Progenitor cell of endocrine pancreas (in vitro differentiated cells): ENCODE data around the gene GREM1. TPM values are rescaled to one million over a fixed set of nuclear protein-coding genes. Genes with fewer than 3 reads are reported as not detected.

Experiments used
- DNase-seq: peaks from one replicate; pipeline ENCODE4 v3.0.0; 2021; ENCODE audit warnings: low spot score; ENCODE audit not compliant: unreplicated experiment
- H3K27ac Mint-ChIP-seq: 2 replicates; pipeline ENCODE4 v1.8.0; 2021; ENCODE audit warnings: mild to moderate bottlenecking, moderate library complexity, mixed read lengths
- H3K27me3 Mint-ChIP-seq: 2 replicates; pipeline ENCODE4 v1.8.0; 2021; ENCODE audit warnings: mixed read lengths
- H3K36me3 Mint-ChIP-seq: 2 replicates; pipeline ENCODE4 v1.8.0; 2022; ENCODE audit warnings: mixed read lengths; ENCODE audit not compliant: insufficient read depth
- H3K4me1 Mint-ChIP-seq: 2 replicates; pipeline ENCODE4 v1.8.0; 2021; ENCODE audit warnings: low read depth, mixed read lengths
- H3K4me3 Mint-ChIP-seq: 2 replicates; pipeline ENCODE4 v1.8.0; 2021; ENCODE audit warnings: low read depth, mild to moderate bottlenecking, moderate library complexity, mixed read lengths
- H3K9me3 Mint-ChIP-seq: 2 replicates; pipeline ENCODE4 v1.8.0; 2021; ENCODE audit warnings: low read depth, mixed read lengths
- CTCF ChIP-seq: fragments of 200-600 bp; sonication (generic); IDR thresholded peaks from one replicate; pipeline ENCODE4 v1.5.0; 2021; ENCODE audit warnings: antibody characterized with exemption, mild to moderate bottlenecking; ENCODE audit not compliant: unreplicated experiment
- total RNA-seq: library from RNA; stranded (reverse); gene quantifications from 2 replicates; pipeline ENCODE4 v1.2.1, GENCODE V29; 2021

The GREM1 gene
- total RNA-seq, 1 donor from 2014 or later, result 0.17 TPM

GRCh38 chr15:32738666-32739065 is 20.9 kb downstream of the GREM1 start:
- H3K4me3 Mint-ChIP-seq, result no peak overlapping the region
- H3K27ac Mint-ChIP-seq, result no peak overlapping the region
- TF ChIP-seq CTCF, result no peak
- no peaks in the 10 kb centered on the region for H3K4me1 Mint-ChIP-seq
- H3K9me3 Mint-ChIP-seq, result peaks cover 22% of the 10 kb centered on the region
- H3K36me3 Mint-ChIP-seq, result no peaks in the 10 kb centered on the region
- H3K27me3 Mint-ChIP-seq, result peaks cover 5% of the 10 kb centered on the region
- no peak for DNase-seq

DNA sequence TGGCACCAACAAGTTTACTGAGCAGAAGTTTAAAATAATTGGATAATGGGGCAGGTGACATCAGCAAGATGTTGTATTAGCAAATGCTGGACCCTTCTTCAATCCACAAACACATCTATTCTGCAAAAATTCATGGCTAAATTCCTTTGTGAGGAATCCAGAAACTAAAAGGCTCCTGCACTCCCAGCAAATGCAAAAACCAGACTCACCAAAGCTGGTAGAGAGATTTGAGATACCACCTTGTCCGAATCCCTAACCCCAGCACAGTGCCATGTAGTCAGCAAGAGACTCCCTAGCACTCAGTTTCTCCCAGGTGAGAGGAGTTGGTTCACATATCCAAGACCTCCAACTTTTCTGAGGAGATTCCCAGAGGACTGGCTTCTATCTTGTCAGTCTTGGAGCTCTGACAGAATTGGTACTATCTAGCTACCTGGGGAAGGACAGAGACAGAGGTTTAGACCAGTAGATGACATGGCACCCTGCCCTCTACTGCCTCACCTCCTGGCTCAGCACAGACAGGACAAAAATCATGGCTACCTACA is 21.8 kb downstream of the GREM1 start:
- Mint-ChIP-seq H3K9me3 (peaks cover 22% of the 10 kb centered on the region), H3K4me1 (no peaks in the 10 kb centered on the region), H3K4me3 (no peak overlapping the region), H3K36me3 (no peaks in the 10 kb centered on the region), H3K27me3 (peaks cover 2% of the 10 kb centered on the region), H3K27ac (no peak overlapping the region)
- TF ChIP-seq CTCF, result no peak
- DNase-seq, result no peak

GRCh38 chr15:32743411-32744140 is 25.8 kb downstream of the GREM1 start:
- Mint-ChIP-seq H3K27me3 (peaks cover 2% of the 10 kb centered on the region), H3K9me3 (peaks cover 22% of the 10 kb centered on the region), H3K4me1 (no peaks in the 10 kb centered on the region), H3K27ac (no peak overlapping the region), H3K4me3 (no peak overlapping the region), H3K36me3 (no peaks in the 10 kb centered on the region)
- no peak for DNase-seq
- no peak for TF ChIP-seq CTCF

DNA sequence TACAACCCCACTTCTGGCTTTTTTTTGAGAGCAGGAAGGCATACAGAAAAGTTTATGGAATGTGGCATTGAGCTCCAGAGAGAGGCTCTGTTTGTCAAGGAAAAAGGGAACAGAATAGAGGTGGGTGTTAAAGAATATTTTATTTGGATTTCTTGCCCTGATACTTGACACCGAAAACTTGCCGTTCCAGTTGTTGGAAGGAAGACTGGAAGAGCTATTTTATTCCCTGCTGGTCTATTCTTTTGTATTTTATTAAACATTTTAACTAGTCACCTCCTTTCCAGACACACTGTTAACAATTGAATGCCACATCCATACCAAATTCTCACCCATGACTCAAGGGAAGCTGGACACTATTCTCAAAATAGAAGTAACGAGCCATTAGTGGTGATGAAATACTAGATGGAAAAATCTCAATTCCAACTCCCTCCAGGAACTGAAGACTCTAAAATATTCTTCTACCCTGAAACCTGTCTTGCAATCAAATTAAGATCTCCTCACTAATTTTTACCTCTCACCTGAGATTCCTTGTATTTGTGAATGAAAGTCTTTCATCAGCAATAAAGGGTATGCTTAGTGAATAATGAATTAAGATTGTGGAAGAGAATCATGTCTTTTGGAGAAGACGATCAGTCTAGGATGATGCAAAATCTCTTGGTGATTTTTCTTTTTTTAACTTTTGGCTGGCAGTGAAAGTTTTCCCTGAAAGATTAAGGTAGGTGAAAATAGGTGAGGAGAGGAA is 28.5 kb downstream of the GREM1 start:
- Mint-ChIP-seq H3K4me1 (peaks cover 3% of the 10 kb centered on the region), H3K27me3 (peaks cover 2% of the 10 kb centered on the region), H3K4me3 (no peak overlapping the region), H3K27ac (no peak overlapping the region), H3K36me3 (no peaks in the 10 kb centered on the region), H3K9me3 (peaks cover 10% of the 10 kb centered on the region)
- no peak for TF ChIP-seq CTCF
- DNase-seq, result no peak

DNA sequence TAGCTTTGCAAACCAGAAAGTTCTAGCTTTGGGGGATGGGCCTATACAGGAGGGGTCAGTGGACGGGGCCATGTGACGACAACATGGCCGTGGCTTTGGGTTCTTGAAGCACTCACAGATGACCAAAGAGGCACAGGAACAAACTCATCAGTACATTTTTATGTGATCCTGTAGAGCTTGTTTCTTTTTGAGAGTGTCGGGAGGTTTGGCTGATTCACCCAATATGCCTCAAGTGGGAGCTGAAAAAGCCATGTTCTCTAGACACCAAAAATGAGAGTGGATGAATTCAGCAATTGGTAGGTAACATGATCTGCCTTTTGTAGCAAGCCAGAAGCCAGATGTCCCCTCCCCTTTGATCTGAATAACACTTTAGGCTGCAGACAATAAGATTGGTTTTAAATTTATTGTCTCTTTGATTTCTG is 30.1 kb downstream of the GREM1 start:
- Mint-ChIP-seq H3K4me1 (peaks cover 3% of the 10 kb centered on the region), H3K27me3 (peaks cover 2% of the 10 kb centered on the region), H3K4me3 (no peak overlapping the region), H3K9me3 (peaks cover under 1% of the 10 kb centered on the region), H3K36me3 (no peaks in the 10 kb centered on the region), H3K27ac (no peak overlapping the region)
- no peak for DNase-seq
- no peak for TF ChIP-seq CTCF
